Smooth muscle cell (in vitro differentiated cells): Measurements from ENCODE around the gene C21orf91. TPM values are rescaled to one million over a fixed set of nuclear protein-coding genes. Genes with fewer than 3 reads are reported as not detected.
"Not testable (repeated sequence)": the region's sequence is repeated elsewhere in the genome, so short reads cannot be mapped to it uniquely, and the experiment has no call there.

ENCODE experiments used
- DNase-seq: peaks from one replicate; lab custom pipeline; 2025; ENCODE audit not compliant: unreplicated experiment; lab: John Stamatoyannopoulos, UW
- H2AFZ ChIP-seq: fragments of 200-600 bp; sonication (generic); 2 replicates; pipeline ENCODE4 v1.6.0; 2016; ENCODE audit warnings: antibody characterized with exemption, low read depth, mild to moderate bottlenecking
- H3F3A ChIP-seq: fragments of 200-600 bp; sonication (generic); 2 replicates; pipeline ENCODE4 v1.6.0; 2017; ENCODE audit warnings: antibody characterized with exemption, low read depth
- H3K27ac ChIP-seq: fragments of 200-600 bp; sonication (generic); 2 replicates; pipeline ENCODE4 v1.5.1; 2016; ENCODE audit warnings: low read depth, mild to moderate bottlenecking
- H3K27me3 ChIP-seq: fragments of 200-600 bp; sonication (generic); 2 replicates; pipeline ENCODE4 v1.6.1; 2016; ENCODE audit warnings: low read depth, mild to moderate bottlenecking
- H3K36me3 ChIP-seq: fragments of 200-600 bp; sonication (generic); 2 replicates; pipeline ENCODE4 v1.5.1; 2016; ENCODE audit warnings: low read depth
- H3K4me1 ChIP-seq: fragments of 200-600 bp; sonication (generic); 2 replicates; pipeline ENCODE4 v1.5.1; 2016; ENCODE audit warnings: low read depth
- H3K4me2 ChIP-seq: fragments of 200-600 bp; sonication (generic); 2 replicates; pipeline ENCODE4 v1.6.0; 2016; ENCODE audit warnings: mild to moderate bottlenecking
- H3K4me3 ChIP-seq: fragments of 200-600 bp; sonication (generic); 2 replicates; pipeline ENCODE4 v1.5.1; 2016; ENCODE audit warnings: mild to moderate bottlenecking
- H3K79me2 ChIP-seq: fragments of 200-600 bp; sonication (generic); 2 replicates; pipeline ENCODE4 v1.6.0; 2016; ENCODE audit warnings: low read depth, mild to moderate bottlenecking
- H3K9ac ChIP-seq: fragments of 200-600 bp; sonication (generic); 2 replicates; pipeline ENCODE4 v1.6.0; 2016; ENCODE audit warnings: low read depth
- H3K9me3 ChIP-seq: fragments of 200-600 bp; sonication (generic); replicated peaks from 2 replicates; pipeline ENCODE4 v1.5.1; 2016; ENCODE audit warnings: low read depth
- H4K20me1 ChIP-seq: fragments of 200-600 bp; sonication (generic); 2 replicates; pipeline ENCODE4 v1.6.0; 2016; ENCODE audit warnings: low read depth
- CTCF ChIP-seq: fragments of 200-600 bp; sonication (generic); IDR thresholded peaks from 2 replicates; pipeline ENCODE4 v1.5.1; 2017; ENCODE audit warnings: borderline replicate concordance, mild to moderate bottlenecking, antibody characterized with exemption; ENCODE audit not compliant: insufficient read depth, poor library complexity, severe bottlenecking
- WGBS: methylation state at CpG from one replicate; pipeline ENCODE4 v1.1.7; 2016; ENCODE audit warnings: low lambda C conversion rate; 5-methylcytosine and 5-hydroxymethylcytosine counted together
- polyA plus RNA-seq: library from polyadenylated mRNA; unstranded; fragments of >200 nt; fragmentation: Nextera tagmentation; extraction: Ambion mirVana; gene quantifications from 2 replicates; pipeline ENCODE4 v1.2.1, GENCODE V29; 2016
- total RNA-seq: library from RNA; depleted of rRNA; stranded (reverse); fragments of >200 nt; gene quantifications from 2 replicates; pipeline ENCODE4 v1.2.3, GENCODE V29; 2014

C21orf91 gene
- total and polyA plus RNA-seq, 2 experiments from 2014 or later: 4.8 to 11.5 TPM

GRCh38 chr21:17775431-17776126 lies 43.6 kb downstream of the C21orf91 start:
- no peak for TF ChIP-seq CTCF
- Histone ChIP-seq H3K9ac (no peak overlapping the region), H2AFZ (no peak overlapping the region), H3K4me2 (no peak overlapping the region), H3K27me3 (no peaks in the 10 kb centered on the region), H4K20me1 (no peaks in the 10 kb centered on the region), H3K9me3 (no peaks in the 10 kb centered on the region), H3K79me2 (no peaks in the 10 kb centered on the region), H3K27ac (no peak overlapping the region), H3K4me3 (no peak overlapping the region), H3K36me3 (no peaks in the 10 kb centered on the region), H3F3A (no peaks in the 10 kb centered on the region), H3K4me1 (no peaks in the 10 kb centered on the region)
- 95% methylated on average over 16 of the region's 17 CpGs for WGBS
- no peak for DNase-seq

- not testable (repeated sequence) for DNase-seq, H3K9ac ChIP-seq, H3K27ac ChIP-seq, H3K9me3 ChIP-seq, H3K4me2 ChIP-seq, H3K4me1 ChIP-seq, H3K27me3 ChIP-seq, H4K20me1 ChIP-seq, H3K79me2 ChIP-seq, H3K36me3 ChIP-seq, H2AFZ ChIP-seq, H3F3A ChIP-seq, H3K4me3 ChIP-seq
- 93% methylated on average over 7 of the region's 7 CpGs for WGBS
Observed at GRCh38 chr21:17775021-17775420, 44.1 kb downstream of the C21orf91 start.

- WGBS: 96% methylated on average over 3 of the region's 3 CpGs
- no peaks in the 10 kb centered on the region for H3K27me3 ChIP-seq
- no peaks in the 10 kb centered on the region for H4K20me1 ChIP-seq
- DNase-seq: no peak
- no peak for TF ChIP-seq CTCF
- H3K36me3 ChIP-seq: no peaks in the 10 kb centered on the region
- H3K9ac ChIP-seq: no peak overlapping the region
- no peaks in the 10 kb centered on the region for H3K4me1 ChIP-seq
- no peak overlapping the region for H2AFZ ChIP-seq
- no peaks in the 10 kb centered on the region for H3F3A ChIP-seq
- H3K4me2 ChIP-seq: no peak overlapping the region
- H3K9me3 ChIP-seq: no peaks in the 10 kb centered on the region
- H3K79me2 ChIP-seq: no peaks in the 10 kb centered on the region
- H3K27ac ChIP-seq: no peak overlapping the region
- H3K4me3 ChIP-seq: no peak overlapping the region
Observed at GRCh38 chr21:17769447-17769845, 49.7 kb downstream of the C21orf91 start.

DNA sequence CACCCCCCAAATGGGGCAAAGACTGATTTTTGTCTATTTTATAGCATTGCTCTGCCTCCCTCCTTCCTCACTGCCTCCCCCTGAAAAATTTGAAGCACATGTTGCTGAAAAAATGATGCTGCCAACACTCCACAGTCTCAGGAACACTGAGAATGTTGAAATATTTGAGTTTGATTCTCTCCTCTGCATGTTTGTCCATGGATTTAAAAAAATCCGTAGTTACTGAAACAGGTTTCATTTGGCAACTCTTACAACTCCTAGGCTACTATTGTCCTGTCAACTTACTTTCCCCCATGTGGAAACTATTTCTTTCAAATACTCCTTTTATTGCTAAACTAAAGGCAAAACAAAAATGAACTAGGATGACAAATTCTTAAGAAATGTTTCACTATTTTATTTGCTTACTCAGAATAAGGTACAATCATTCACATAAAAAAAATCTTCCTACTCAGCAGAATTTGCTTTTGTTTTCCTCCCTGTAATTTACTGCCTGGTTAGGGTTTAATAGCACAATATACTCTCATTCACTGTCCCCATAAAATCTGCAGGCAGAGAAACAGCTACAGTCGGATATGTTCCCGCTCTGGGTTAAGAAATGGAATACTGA lies 50.2 kb downstream of the C21orf91 start:
- Histone ChIP-seq H3K36me3 (no peaks in the 10 kb centered on the region), H2AFZ (no peak overlapping the region), H3K9me3 (no peaks in the 10 kb centered on the region), H4K20me1 (no peaks in the 10 kb centered on the region), H3K4me1 (no peaks in the 10 kb centered on the region), H3K27me3 (no peaks in the 10 kb centered on the region), H3F3A (no peaks in the 10 kb centered on the region), H3K4me3 (no peak overlapping the region), H3K27ac (no peak overlapping the region), H3K9ac (no peak overlapping the region), H3K79me2 (no peaks in the 10 kb centered on the region), H3K4me2 (no peak overlapping the region)
- TF ChIP-seq CTCF: no peak
- WGBS: 81% methylated on average over 3 of the region's 3 CpGs
- DNase-seq: no peak
